GM21423 (cell line): ENCODE data around the gene SLC35E2B.
A peak's percentile ranks its signal among the peaks of the same experiment; 100 is the strongest.

Experiments
- ATAC-seq: cut with Tn5 transposase; IDR thresholded peaks from one replicate; pipeline ENCODE4 v1.9.1; 2021; ENCODE audit warnings: mild to moderate bottlenecking, moderate library complexity; ENCODE audit not compliant: unreplicated experiment

Gene SLC35E2B

GRCh38 chr1:1615256-1616044 is 77.1 kb downstream of the SLC35E2B start, which contains the start of gene MIB2:
TSS of gene MIB2 (plus strand) at chr1:1615500. CDS start at chr1:1623453, 7,953 bp downstream.
- peak; percentile 80 for ATAC-seq

- ATAC-seq = no peak
Measured at GRCh38 chr1:1614954-1615255, 77.7 kb downstream of the SLC35E2B start.

DNA sequence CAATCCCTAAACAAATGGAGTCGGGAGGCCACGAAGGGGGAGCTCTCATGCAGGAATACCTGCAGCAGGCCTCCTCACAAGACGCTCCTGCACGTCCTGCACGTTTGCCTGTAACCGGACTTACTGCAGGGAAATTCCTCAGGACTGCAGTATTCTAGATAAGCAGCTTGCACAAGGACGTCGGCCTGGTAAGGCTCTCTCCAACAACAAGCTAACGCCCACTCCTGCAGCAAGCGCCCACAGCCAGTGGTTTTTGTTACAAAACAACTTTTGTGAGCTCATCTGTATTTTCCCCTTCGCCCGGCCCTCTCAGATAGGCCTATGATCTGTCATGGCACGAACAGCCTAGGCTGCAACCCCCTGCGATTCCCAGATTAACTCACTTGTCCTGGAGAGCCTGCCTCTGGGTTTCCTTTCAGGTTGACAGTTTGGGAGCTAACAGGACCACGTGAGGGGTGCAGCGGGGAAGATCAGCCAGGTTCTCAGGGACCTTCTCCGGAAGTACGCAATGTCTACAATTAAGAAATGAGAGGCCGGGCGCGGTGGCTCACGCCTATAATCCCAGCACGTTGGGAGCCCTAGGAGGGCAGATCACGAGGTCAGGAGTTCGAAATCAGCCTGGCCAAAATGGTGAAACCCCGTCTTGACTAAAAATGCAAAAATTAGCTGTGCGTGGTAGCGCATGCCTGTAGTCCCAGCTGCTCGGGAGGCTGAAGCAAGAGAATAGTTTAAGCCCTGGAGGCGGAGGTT is 78.2 kb downstream of the SLC35E2B start:
- no peak for ATAC-seq

- no peak for ATAC-seq
Measured at GRCh38 chr1:1613509-1614082, 79.0 kb downstream of the SLC35E2B start.

DNA sequence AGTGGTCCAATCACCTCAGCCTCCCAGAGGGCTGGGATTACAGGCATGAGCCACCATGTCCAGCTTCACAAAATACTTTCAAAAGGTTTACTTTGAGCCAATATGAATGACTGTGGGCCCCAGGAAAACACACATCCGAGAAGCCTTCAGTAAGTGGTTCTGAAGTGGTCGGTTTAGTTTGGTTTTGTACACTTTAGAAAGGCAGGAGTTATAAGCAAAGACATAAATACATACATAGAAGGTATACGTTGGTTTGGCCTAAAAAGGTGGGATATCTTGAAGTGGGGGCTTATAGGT is 80.5 kb downstream of the SLC35E2B start:
- no peak for ATAC-seq

- ATAC-seq = no peak
Measured at GRCh38 chr1:1610796-1611195, 81.8 kb downstream of the SLC35E2B start.

GRCh38 chr1:1609822-1610485 is 82.6 kb downstream of the SLC35E2B start:
- ATAC-seq = no peak
